Ovary (tissue), 3 donors: ENCODE results near the gene ARL8A.
"Not testable (repeated sequence)": the region's sequence is repeated elsewhere in the genome, so short reads cannot be mapped to it uniquely, and the experiment has no call there.

Experiments used
- POLR2A ChIP-seq: fragments of 450-650 bp; IDR thresholded peaks from one replicate; pipeline ENCODE4 v1.6.1; 2017; ENCODE audit warnings: antibody characterized with exemption, mild to moderate bottlenecking, moderate library complexity
- TF ChIP-seq, protein P1 (sequence below), 3 donors: fragments of 450-650 bp in 2 of 3; fragments of 200-600 bp in 1 of 3; IDR thresholded peaks; one replicate each; pipeline versions ENCODE4 v1.5.1 to v1.8.0; 2016 to 2022; ENCODE audit warnings: antibody characterized with exemption in 3 of 3, mild to moderate bottlenecking in 1 of 3
- donor health status: DM: no; HTN: no; CAD: no.

DNA sequence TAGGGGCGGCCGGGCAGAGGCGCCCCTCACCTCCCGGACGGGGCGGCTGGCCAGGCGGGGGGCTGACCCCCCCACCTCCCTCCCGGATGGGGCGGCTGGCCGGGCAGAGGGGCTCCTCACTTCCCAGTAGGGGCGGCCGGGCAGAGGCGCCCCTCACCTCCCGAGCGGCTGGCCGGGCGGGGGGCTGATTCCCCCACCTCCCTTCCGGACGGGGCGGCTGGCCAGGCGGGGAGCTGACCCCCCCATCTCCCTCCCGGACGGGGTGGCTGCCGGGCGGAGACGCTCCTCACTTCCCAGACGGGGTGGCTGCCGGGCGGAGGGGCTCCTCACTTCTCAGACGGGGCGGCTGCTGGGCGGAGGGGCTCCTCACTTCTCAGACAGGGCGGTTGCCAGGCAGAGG is 46.9 kb upstream of the ARL8A start:
- TF ChIP-seq POLR2A = not testable (repeated sequence)
- TF ChIP-seq, protein P1, sequence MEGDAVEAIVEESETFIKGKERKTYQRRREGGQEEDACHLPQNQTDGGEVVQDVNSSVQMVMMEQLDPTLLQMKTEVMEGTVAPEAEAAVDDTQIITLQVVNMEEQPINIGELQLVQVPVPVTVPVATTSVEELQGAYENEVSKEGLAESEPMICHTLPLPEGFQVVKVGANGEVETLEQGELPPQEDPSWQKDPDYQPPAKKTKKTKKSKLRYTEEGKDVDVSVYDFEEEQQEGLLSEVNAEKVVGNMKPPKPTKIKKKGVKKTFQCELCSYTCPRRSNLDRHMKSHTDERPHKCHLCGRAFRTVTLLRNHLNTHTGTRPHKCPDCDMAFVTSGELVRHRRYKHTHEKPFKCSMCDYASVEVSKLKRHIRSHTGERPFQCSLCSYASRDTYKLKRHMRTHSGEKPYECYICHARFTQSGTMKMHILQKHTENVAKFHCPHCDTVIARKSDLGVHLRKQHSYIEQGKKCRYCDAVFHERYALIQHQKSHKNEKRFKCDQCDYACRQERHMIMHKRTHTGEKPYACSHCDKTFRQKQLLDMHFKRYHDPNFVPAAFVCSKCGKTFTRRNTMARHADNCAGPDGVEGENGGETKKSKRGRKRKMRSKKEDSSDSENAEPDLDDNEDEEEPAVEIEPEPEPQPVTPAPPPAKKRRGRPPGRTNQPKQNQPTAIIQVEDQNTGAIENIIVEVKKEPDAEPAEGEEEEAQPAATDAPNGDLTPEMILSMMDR (IDR thresholded peaks at IDR 0.05) = not testable (repeated sequence)
